GM12874 (cell line): ENCODE results near the gene WASL.

Experiments
- CTCF ChIP-seq: IDR thresholded peaks from 2 replicates; pipeline ENCODE4 v1.5.1; 2011; ENCODE audit warnings: low read depth, mild to moderate bottlenecking, control low read depth, low read length, moderate library complexity; ENCODE audit not compliant: insufficient read depth

Gene WASL

GRCh38 chr7:123749537-123749857 lies 694 bp upstream of the WASL start:
- no peak for TF ChIP-seq CTCF

- peak; percentile 3; the same call in 1 of the 2 replicates for TF ChIP-seq CTCF
Observed at GRCh38 chr7:123748171-123748733, 551 bp downstream of the WASL start.

DNA sequence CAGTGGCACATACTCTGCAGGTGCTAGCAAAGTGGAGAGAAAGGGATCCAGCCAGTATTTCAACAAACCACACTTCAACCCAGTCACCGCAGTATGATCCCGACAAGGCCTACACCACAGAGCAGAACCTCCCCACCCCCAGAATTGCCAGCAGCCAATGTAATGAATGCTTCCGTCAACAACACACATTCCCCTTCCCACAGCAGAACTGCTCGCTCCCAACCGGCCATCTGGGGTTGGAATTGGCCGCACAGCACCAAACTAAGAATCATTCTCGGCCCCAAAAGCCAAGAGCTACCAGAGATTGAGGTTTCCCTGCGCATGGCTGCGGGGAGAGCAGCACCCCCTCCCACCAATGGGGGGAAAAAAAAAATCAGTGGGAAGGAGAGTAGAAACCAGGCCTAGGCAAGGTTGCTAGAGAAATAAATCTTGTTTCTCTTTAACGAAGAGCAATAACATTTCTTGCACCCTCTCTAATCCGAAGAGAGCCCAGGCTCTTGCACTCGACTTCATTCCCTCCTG lies 1.1 kb downstream of the WASL start:
- no peak for TF ChIP-seq CTCF

DNA sequence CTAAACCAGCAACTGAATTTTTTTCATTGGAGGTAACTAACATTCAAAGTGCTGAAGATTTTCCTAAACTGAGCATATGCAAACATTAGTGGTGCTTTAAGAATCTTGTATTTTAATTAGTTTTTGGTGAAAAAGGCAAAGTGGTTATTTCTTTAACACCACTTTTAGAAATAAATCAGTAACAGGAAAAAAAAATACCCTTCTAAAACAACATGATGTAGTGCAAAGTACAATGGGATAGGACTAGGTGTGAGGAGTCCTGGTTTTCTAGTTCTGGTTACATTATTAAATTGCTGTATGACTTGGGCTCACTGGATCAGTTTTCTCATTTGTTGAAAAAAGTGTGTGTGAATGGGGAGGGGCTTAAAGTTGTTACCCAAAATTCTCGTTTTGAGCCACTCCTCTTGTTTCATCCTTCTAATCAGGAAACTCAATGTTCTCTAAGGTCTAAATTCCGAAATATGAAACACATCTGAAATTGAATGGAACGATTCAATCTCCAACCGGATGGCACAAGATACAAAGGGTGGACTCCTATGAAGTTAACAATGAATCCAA lies 1.8 kb downstream of the WASL start:
- no peak for TF ChIP-seq CTCF

- TF ChIP-seq CTCF: no peak
Observed at GRCh38 chr7:123746055-123746454, 2.7 kb downstream of the WASL start.

GRCh38 chr7:123745437-123745836 lies 3.4 kb downstream of the WASL start:
- TF ChIP-seq CTCF: no peak

- no peak for TF ChIP-seq CTCF
Observed at GRCh38 chr7:123744416-123744815, 4.4 kb downstream of the WASL start.
